ENCODE measurements around the gene TNFAIP3.

TNFAIP3 gene

GRCh38 chr6:137903933-137904821, 37.1 kb downstream of the TNFAIP3 start:
- peak; percentile 78 for DNase-seq

GRCh38 chr6:137904822-137905617, 38.0 kb downstream of the TNFAIP3 start:
- DNase-seq: peak; percentile 82

DNA sequence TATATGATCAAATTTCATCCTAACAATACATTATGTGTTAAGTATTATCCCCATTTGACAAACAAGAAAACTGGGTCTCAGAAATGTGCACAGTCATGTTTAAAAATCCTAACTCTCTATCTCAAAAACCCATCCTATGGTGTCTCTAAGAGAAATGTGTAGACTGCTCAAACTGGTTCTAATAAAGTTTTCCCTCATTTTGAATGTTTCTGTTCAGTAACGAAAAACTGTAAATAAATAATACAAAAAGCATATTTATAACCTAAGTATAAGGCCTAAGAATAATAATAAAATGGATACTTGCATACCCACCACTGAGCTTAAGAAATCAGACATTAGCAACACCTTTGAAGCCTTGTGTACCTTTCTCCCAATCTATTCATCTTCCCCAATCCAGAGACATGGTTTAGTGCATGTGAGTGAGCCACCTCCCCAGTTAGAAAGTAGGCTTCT, 39.0 kb downstream of the TNFAIP3 start:
- DNase-seq: no peak

GRCh38 chr6:137907170-137907569, 40.1 kb downstream of the TNFAIP3 start:
- no peak for DNase-seq

DNA sequence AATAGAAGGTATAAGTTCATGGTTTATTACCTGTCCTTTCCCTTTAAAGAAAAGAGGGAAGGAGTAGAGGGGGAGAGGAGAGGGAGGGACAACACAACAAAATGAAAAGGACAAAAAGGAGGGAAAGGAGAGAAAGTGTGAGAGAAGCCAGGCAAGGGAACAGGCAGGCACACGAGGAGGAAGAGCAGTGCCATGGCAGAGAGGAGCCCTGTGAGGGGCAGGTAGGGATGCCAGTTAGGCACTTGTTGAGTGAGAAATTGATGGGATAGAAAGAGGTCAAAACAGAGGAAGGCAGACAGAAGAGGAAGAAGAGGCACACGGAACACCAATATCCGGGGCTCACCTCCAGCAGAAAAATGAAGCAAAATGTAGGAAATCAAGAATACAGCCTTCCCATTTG, 42.5 kb downstream of the TNFAIP3 start:
- DNase-seq: no peak

DNA sequence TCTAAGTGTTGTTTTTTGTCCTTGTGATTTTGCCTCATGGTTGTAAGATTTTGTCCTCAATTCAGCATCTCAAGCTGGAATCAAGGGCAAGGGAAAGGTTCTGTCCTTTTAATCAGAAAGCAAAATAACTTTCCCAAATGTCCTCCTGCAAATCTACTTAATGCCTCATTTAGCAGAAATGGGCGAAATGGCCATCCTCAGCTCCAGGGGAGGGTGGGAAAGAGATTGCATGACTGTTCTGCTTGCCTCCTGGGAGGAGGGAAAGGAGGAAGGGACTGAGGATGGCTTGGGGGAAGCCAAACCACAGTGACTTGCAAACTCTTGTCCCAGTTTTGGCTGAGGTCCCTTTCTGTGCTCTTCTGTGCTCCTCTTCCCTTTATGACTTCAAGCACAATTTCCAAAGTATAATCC, 43.4 kb downstream of the TNFAIP3 start:
- peak; percentile 80 for DNase-seq

GRCh38 chr6:137910843-137911456, 43.9 kb downstream of the TNFAIP3 start:
- no peak for DNase-seq

GRCh38 chr6:137911675-137912191, 44.7 kb downstream of the TNFAIP3 start:
- no peak for DNase-seq

GRCh38 chr6:137912813-137913212, 45.8 kb downstream of the TNFAIP3 start:
- no peak for DNase-seq

DNA sequence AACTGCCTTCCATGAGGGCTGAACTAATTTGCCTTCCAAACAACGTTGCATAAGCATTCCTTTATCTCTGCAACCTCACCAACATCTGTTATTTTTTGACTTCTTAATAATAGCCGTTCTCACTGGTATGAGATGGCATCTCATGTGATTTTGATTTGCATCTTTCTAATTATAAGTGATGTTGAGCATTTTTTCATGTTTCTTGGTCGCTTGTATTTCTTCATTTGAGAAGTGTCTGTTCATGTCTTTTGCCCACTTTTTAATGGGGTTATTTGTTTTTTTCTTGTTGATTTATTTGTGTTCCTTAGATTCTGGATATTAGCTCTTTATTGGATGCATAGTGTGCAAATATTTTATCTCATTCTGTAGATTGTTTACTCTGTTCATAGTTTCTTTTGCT, 46.4 kb downstream of the TNFAIP3 start:
- no peak for DNase-seq

DNA sequence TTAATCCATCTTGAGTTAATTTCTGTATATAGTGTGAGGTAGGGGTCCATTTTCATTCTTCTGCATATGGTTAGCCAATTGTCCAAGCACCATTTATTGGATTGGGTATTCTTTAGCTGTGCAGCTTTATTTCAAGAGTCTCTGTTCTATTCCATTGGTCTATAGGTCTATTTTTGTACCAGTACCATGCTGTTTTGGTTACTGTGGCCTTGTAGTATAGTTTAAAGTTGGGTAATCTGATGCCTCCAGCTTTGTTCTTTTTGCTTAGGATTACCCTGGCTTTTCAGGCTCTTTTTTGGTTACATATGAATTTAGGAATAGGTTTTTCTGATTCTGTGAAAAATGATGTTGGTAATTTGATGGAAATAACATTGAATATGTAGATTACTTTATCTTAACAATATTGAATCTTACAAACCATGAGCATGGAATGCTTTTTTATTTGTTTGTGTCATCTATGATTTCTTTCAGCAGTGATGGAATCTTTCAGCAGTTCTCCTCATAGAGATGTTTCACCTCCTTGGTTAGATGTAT, 47.0 kb downstream of the TNFAIP3 start:
- DNase-seq: no peak

DNA sequence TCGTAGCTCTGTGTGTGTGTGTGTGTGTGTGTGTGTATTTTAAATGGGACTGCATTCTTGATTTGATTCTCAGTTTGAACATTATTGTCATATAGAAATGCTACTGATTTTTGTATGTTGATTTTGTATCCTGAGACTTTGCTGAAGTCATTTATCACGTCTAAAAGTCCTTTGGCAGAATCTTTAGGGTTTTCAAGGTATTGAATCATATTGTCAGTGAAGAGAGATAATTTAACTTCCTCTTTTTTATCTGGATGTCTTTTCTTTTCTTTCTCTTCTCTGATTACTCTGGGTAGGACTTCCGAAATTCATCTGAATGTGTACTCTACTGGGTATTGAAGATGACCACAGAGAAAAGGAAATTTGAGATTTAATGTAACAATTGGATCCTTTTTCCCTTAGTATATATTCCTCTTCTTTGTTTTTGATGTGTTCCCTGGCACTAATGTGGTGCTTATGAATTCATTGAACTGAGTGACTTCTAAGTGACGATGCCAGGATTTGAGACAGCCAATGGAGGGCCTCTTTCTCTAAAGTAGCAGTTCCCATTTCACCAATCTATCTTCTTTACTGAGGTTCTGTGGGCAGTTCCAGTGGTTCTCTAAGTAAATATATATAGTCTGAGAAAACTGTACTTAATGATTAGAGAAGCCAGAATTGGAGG, 47.6 kb downstream of the TNFAIP3 start:
- no peak for DNase-seq

GRCh38 chr6:137915790-137916189, 48.7 kb downstream of the TNFAIP3 start:
- DNase-seq: peak; percentile 62

GRCh38 chr6:137917551-137918325, 50.7 kb downstream of the TNFAIP3 start:
- DNase-seq: no peak

DNA sequence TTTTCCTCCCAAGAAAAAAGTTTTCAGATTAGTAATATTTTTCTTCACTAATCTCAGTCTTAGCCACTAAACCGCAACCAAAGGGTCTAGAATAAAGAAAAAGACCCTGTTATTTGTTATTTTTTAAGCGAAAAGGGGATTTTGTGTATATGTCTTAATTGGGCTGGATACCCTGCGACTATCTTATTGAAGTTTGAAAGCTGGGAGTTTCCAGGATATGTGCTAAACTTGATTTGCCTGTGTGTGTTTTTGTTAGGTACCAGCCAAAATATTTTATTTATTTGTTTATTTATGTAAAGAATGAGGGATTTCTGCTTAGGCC, 52.4 kb downstream of the TNFAIP3 start:
- no peak for DNase-seq

GRCh38 chr6:137919837-137920730, 53.0 kb downstream of the TNFAIP3 start:
- peak; percentile 52 for DNase-seq

DNA sequence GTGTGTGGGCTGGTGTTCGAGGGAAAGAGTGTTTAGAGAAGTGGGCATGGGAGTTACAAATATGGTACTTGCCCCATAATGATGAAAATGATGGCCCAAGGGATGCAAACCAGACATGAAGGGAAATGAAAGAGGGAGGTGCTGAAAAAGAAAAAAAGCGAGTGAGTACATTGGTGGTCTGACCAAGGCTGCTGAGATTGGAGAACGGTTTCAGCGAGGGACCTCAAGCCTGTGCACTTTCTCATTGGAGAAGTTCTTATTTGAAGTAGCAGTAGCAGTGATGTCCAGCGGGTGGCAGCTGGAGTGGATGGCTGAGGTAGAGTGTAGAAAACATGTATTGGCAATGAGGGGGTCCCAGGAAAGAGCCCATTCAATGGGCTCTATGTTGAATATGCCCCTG, 54.8 kb downstream of the TNFAIP3 start:
- DNase-seq: peak; percentile 88

- DNase-seq: peak; percentile 65
Observed at GRCh38 chr6:137923866-137924653, 57.0 kb downstream of the TNFAIP3 start.

GRCh38 chr6:137925141-137925698, 58.2 kb downstream of the TNFAIP3 start:
- DNase-seq: peak; percentile 59

Data from inflammatory macrophage treated with lipopolysaccharide for 4 hours (primary cell).